Raji (cell line): Measurements from ENCODE around the gene EFNB2.

ENCODE experiments used
- POLR2A ChIP-seq: IDR thresholded peaks from 2 replicates; pipeline ENCODE4 v1.6.1; 2011; ENCODE audit warnings: low read depth, low read length, control low read depth; ENCODE audit not compliant: insufficient read depth

EFNB2 gene

DNA sequence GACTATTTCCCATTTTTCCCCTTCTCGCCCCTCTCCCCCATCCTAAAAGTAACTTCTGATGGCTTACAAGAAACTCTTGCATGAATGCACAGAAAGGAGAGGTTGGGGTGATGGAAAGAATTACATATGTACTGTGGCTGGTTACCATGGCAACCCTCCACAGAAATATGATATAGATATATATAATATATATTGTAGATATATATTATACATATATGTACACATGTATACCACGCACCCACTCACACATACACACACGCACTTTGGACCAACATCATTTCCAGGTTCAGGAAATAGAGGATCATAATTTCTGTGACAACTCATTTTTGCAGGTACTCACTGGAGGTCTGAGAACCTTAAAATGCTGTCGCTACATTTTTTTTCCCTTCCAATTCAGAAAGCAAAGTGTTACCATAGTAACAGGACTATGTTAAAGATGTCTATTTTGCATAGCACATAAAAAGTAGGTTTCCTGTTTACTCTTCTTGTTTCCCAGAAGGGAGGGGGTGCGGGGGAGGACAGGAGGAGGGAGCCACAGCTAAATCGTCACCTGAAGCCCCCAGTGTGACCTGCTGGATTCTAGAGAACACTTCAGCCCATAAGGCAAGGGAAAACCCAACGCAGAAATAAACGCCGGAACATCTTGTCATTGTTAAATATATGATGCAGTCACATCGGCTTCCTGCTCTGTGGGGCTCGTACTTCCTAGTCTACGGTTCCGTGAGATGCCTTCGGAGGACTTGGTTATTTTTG is 44.7 kb downstream of the EFNB2 start:
- no peak for TF ChIP-seq POLR2A

GRCh38 chr13:106489849-106490568 is 45.5 kb downstream of the EFNB2 start:
- no peak for TF ChIP-seq POLR2A

- TF ChIP-seq POLR2A, result no peak
These were observed 46.8 kb downstream of the EFNB2 start for GRCh38 chr13:106488686-106489085.

GRCh38 chr13:106488076-106488475 is 47.4 kb downstream of the EFNB2 start:
- TF ChIP-seq POLR2A, result no peak

- no peak for TF ChIP-seq POLR2A
These were observed 48.3 kb downstream of the EFNB2 start for GRCh38 chr13:106487129-106487528.

DNA sequence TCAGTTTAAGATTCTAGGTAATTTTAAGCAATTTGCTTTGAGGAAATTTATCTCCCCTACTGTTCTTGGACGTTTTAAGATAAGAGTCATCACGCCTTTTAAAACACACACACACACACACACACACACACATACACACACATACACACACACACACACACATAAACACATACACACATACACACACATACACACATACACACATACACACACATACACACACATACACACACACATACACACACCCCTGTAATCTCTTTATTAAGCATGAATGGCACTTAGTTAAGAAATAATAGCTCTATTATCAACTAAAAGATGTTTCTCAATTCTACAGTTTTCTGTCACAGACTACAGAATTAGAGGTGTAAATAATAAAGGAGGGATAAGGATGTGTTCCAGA is 49.2 kb downstream of the EFNB2 start:
- no peak for TF ChIP-seq POLR2A

- no peak for TF ChIP-seq POLR2A
These were observed 50.8 kb downstream of the EFNB2 start for GRCh38 chr13:106484537-106485193.

- TF ChIP-seq POLR2A, result no peak
These were observed 51.4 kb downstream of the EFNB2 start for GRCh38 chr13:106484084-106484483.

DNA sequence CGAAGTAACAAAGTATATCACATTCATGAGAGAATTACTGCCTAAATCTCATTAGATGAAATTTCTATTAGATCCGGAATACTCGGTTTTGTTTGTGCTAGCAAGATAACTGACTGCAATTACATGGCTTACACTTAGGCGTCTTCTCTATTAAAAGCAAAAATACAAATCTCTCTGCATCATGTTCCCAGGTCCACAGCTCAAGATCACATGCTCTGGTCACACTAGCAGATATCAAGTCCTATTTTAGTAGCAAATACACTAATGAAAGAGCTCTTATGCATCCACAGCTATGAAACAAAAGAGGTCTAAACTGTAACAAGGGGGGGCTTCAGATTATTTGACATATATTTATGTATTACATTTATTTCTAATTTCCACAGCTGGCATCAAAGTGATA is 53.5 kb downstream of the EFNB2 start:
- no peak for TF ChIP-seq POLR2A

DNA sequence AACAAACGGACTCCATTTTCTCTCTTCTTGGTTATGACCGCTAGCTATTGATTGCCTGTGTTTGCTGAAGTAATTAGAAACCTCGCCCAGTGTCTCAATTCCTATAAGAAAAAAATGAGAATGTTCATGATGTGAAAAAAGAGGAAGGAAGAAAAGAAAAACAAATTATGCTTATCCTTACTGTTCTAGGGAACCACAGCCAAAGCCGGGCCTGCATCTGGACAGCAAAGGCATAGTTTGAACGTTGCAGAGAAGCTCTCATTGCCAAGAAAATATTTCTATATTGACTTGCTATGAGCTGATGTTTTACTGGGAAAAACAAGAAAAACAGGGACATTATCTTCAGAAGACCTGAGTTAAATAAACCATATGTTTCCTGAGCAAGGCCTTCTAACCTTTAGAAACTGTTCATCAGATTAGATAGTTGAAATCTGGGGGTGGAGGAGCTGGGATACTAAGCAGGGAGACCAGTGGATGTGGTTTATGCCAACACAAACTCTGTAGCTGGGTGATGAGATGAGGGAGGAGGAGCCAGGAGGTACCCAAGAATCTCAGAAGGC is 55.0 kb downstream of the EFNB2 start:
- TF ChIP-seq POLR2A, result no peak

- TF ChIP-seq POLR2A, result no peak
These were observed 55.5 kb downstream of the EFNB2 start for GRCh38 chr13:106479929-106480328.

DNA sequence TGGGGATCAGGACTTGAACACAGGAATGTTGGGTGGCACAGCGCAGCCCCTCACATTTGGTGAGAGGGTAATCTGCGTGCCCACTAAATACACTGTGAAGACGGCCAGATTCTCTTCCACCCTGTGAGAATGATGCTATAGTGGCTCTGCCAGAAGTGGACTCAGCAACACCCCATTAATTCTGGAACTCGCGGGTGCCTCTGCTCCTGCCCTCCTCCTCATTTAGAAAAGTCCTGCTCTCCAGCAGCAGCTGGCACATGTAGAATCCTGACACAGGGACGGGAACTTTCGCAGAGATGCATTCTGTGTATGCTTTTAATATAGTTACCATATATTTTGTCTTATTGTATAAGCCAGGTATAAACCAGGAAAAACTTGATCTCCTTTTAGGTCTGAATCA is 57.3 kb downstream of the EFNB2 start:
- no peak for TF ChIP-seq POLR2A

DNA sequence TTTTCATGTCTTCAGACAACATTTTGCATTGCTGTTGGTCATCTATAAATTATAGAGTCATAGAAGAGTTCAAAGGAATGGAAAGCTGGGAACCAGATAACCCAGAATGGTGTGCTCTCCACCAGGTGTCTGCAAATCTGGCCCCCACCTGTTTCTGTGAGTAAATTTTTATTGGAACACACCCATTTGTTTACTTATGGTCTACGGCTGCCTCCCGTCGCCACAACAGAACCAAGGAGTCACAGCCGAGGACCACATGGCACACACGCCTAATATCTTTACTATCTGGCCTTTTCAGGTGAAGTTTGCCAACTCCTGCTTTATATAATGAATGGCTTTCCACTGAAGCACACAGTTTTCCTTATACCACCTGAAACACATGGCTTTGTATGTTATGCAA is 58.2 kb downstream of the EFNB2 start:
- no peak for TF ChIP-seq POLR2A

DNA sequence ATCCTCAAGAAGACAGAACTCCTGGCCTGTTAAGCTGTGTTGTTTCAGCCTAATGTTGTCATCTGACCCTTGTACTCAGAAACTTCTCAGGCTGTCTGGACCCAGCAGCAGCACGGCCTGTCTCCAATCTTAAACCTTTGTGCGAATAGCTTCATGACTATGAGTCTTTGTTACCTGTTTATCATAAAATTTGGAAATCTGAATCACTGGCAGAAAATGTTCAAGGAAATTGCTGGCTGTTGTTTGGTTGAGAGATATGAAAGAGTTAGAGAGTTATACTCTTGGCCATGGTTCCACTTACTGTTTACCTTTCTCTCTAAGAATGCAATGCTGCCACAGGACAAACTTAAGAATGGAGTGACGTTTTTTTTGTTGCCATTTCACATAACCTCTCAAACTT is 59.6 kb downstream of the EFNB2 start:
- TF ChIP-seq POLR2A, result no peak

DNA sequence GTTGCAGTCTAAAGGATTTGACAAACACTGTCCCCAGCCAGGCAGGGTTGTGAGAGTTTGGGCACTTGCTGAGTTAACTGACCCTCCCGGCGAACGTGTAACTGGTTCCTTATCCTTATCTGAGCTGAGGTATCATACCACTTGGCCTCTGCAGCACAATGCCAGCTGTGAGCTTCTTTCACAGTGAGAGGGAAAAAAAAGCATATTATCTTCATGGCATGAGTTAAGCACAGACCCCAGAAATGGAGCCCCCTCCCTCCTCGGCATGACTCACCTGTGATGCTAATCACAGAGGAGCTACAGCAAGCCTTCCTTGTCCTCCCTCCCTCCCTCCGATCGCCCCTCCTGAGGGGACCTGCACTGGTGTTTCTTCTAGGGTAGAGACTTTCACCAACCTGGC is 60.5 kb downstream of the EFNB2 start:
- TF ChIP-seq POLR2A, result no peak

- TF ChIP-seq POLR2A, result no peak
These were observed 62.3 kb downstream of the EFNB2 start for GRCh38 chr13:106473154-106473553.

DNA sequence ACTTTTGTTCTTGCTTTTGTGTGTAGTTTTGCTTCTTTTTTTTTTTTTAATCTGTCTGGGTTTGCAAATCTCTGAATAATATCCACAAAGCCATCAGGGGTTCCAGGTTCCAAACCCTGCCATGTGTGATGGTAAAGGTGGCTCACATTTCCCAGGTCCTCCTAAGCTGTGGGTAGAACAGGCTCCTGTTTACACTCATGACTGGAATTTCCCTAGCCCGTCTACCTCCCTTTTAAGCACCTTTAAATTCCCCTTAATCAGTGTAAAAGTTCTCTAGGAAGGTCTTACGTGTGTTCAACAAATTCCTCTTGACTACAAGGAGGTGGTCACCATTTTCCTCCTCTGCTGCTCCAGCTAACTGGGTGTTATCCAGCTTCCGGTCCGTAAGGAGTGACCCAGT is 62.8 kb downstream of the EFNB2 start:
- TF ChIP-seq POLR2A, result no peak
